Gastroesophageal sphincter (tissue), 4 donors: ENCODE data around the gene ABHD8. TPM values are rescaled to one million over a fixed set of nuclear protein-coding genes. Genes with fewer than 3 reads are reported as not detected.
A peak's percentile ranks its signal among the peaks of the same experiment; 100 is the strongest.

Experiments
- ATAC-seq: fragments of 150-250 bp; one replicate; pipeline ENCODE4 v1.9.1; 2016; ENCODE audit warnings: mild to moderate bottlenecking, moderate library complexity
- H3K27ac ChIP-seq, 4 donors: fragments of 200-600 bp; sonication (generic) in 3 of 4; 1 replicate in 3 of 4; 2 replicates in 1 of 4; pipeline ENCODE4 v1.5.1; 2016 to 2019
- H3K27me3 ChIP-seq: fragments of 200-600 bp; sonication (generic); one replicate; pipeline ENCODE4 v1.5.1; 2019
- H3K36me3 ChIP-seq, 2 donors: fragments of 200-600 bp; sonication (generic); one replicate each; pipeline ENCODE4 v1.5.1; 2019; ENCODE audit warnings: control low read depth in 1 of 2
- H3K4me1 ChIP-seq, 3 donors: fragments of 200-600 bp; sonication (generic); 1 replicate in 2 of 3; 2 replicates in 1 of 3; pipeline ENCODE4 v1.5.1; 2016 to 2019; ENCODE audit warnings: control low read depth in 2 of 3
- H3K4me3 ChIP-seq, 2 donors: fragments of 200-600 bp; sonication (generic); one replicate each; pipeline ENCODE4 v1.5.1; 2019; ENCODE audit warnings: mild to moderate bottlenecking in 1 of 2, moderate library complexity in 1 of 2
- H3K9me3 ChIP-seq, 3 donors: fragments of 200-600 bp; sonication (generic); one replicate each; pipeline ENCODE4 v1.5.1; 2017 to 2019; ENCODE audit warnings: control low read depth in 2 of 3
- CTCF ChIP-seq, 4 experiments: fragments of 200-600 bp in 2 of 4; fragments of 450-650 bp in 2 of 4; sonication (generic) in 1 of 4; IDR thresholded peaks; one replicate each; pipeline ENCODE4 v1.5.1; 2017 to 2019; ENCODE audit warnings: antibody characterized with exemption in 4 of 4, mild to moderate bottlenecking in 2 of 4, moderate library complexity in 2 of 4
- EP300 ChIP-seq: sonication (generic); formaldehyde crosslinking; IDR thresholded peaks from one replicate; pipeline ENCODE4 v1.6.1; 2017; ENCODE audit warnings: antibody characterized with exemption, mild to moderate bottlenecking
- POLR2A ChIP-seq, 2 donors: fragments of 450-650 bp; IDR thresholded peaks; one replicate each; pipeline ENCODE4 v1.6.1; 2017; ENCODE audit warnings: antibody characterized with exemption in 2 of 2, mild to moderate bottlenecking in 2 of 2, moderate library complexity in 1 of 2
- POLR2AphosphoS5 ChIP-seq: sonication (generic); formaldehyde crosslinking; IDR thresholded peaks from one replicate; pipeline ENCODE4 v1.6.1; 2017; ENCODE audit warnings: antibody characterized with exemption
- WGBS, 2 donors: methylation state at CpG; one replicate each; pipeline ENCODE4 v1.1.5; 2018; ENCODE audit warnings: low coverage in 1 of 2; 5-methylcytosine and 5-hydroxymethylcytosine counted together
- total RNA-seq, 4 donors: library from RNA; depleted of rRNA; stranded (reverse); fragments of >200 nt; gene quantifications; one replicate each; pipeline ENCODE4 v1.1.0, GENCODE V29; 2016

Gene ABHD8
- total RNA-seq, 4 donors from 2014 or later: 13.2 to 34.4 (median 24.3) TPM

DNA sequence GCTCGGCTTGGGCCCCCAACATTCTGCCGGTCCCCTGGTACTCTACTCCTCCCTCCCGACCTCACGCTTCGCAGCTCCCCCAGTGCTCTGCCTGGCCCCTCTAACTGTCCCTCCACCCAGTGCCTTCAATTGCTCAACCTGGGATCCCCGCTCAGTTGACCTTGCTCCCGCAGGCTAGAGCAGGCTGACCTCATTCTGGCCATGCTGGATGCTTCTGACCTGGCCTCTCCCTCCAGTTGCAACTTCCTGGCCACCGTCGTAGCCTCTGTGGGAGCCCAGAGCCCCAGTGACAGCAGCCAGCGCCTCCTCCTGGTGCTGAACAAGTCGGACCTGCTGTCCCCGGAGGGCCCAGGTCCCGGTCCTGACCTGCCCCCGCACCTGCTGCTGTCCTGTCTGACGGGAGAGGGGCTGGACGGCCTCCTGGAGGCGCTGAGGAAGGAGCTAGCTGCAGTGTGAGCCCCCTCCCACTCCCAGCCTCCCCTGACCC, 37.7 kb upstream of the ABHD8 start:
- TF ChIP-seq POLR2AphosphoS5 (no peak), EP300 (no peak), POLR2A (IDR thresholded peaks at IDR 0.05) (no peak), CTCF (IDR thresholded peaks at IDR 0.05) (no peak)
- Histone ChIP-seq H3K9me3 (no peaks in the 10 kb centered on the region), H3K4me1 (peaks cover 0 to 24% (median 10%) of the 10 kb centered on the region in 3 donors), H3K4me3 (no peak overlapping the region), H3K27ac (no peak overlapping the region), H3K27me3 (no peaks in the 10 kb centered on the region), H3K36me3 (peaks cover 0 to 34% of the 10 kb centered on the region in 2 donors)
- ATAC-seq: no peak
- 49 to 86% methylated on average over 7 to 10 of the region's 17 CpGs for WGBS, 2 donors

DNA sequence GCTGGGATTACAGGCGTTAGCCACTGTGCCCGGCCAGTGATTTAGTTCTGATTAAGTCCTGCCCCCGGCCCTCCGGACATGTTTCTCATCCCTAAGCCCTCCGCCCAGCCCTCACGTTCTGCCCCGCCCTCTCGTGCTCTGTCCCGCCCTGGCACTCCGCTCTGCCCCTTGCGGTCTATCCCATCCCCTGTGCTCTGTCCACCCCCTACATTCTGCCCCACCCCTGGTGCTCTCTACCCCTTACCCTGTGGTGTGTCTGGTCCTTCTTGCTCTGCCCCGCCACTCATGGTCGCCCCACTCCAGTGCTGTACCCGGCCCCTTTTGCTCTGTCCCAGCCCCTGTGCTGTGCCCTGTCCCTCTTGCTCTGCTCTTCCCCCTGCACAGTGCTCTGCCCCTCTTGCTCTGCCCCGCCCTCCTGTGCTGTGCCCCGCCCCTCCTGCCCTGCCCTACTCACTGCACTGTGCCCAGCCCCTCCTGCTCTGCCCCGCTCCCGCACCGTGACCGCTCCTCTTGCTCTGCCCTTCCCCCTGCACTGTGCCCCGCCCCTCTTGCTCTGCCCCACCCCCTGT, 37.2 kb upstream of the ABHD8 start:
- no peak for ATAC-seq
- 62 to 66% methylated on average over 10 to 20 of the region's 21 CpGs for WGBS, 2 donors
- Histone ChIP-seq H3K4me3 (no peak overlapping the region), H3K4me1 (peaks cover 0 to 27% (median 11%) of the 10 kb centered on the region in 3 donors), H3K36me3 (peaks cover 0 to 34% of the 10 kb centered on the region in 2 donors), H3K9me3 (no peaks in the 10 kb centered on the region), H3K27me3 (no peaks in the 10 kb centered on the region), H3K27ac (no peak overlapping the region)
- TF ChIP-seq EP300 (no peak), POLR2A (IDR thresholded peaks at IDR 0.05) (no peak), POLR2AphosphoS5 (no peak), CTCF (IDR thresholded peaks at IDR 0.05) (no peak)

DNA sequence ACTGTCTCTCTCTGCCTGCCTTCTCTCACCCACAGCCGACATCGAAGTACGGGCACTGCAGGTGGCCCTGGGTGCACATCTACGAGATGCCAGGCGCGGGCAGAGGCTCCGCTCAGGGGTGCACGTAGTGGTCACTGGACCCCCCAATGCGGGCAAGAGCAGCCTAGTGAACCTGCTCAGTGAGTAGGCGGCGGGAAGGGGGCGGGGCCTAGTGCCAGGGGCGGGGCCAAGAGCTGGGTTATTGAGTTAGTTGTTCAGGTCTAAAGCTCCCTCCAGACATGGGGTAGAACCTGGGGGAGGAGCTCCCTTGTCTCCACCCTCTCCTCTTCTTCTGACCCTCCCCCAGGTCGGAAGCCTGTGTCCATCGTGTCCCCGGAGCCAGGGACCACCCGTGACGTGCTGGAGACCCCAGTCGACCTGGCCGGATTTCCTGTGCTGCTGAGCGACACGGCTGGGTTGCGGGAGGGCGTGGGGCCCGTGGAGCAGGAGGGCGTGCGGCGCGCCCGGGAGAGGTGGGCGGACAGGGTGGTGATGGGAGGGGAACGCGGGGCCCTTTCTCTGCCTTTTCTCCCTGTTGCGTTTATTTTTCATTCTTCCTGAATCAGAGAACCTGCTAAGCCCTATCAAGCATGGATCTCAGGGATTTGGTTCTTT, 36.0 kb upstream of the ABHD8 start:
- no peak for TF ChIP-seq CTCF (IDR thresholded peaks at IDR 0.05)
- no peak for TF ChIP-seq EP300
- no peak for TF ChIP-seq POLR2A (IDR thresholded peaks at IDR 0.05)
- TF ChIP-seq POLR2AphosphoS5: no peak
- Histone ChIP-seq H3K9me3 (no peaks in the 10 kb centered on the region), H3K27me3 (no peaks in the 10 kb centered on the region), H3K4me1 (peaks cover 0 to 36% (median 17%) of the 10 kb centered on the region in 3 donors), H3K4me3 (no peak overlapping the region), H3K27ac (no peak overlapping the region), H3K36me3 (peaks cover 0 to 34% of the 10 kb centered on the region in 2 donors)
- WGBS, 2 donors: 98% methylated on average over 12 of the region's 34 CpGs; no CpG with 5 or more reads in 1 of the 2 donors
- ATAC-seq: no peak

GRCh38 chr19:17338433-17339078, 35.3 kb upstream of the ABHD8 start:
- ATAC-seq: no peak
- Histone ChIP-seq H3K36me3 (peaks cover 0 to 34% of the 10 kb centered on the region in 2 donors), H3K27ac (no peak overlapping the region), H3K27me3 (no peaks in the 10 kb centered on the region), H3K9me3 (no peaks in the 10 kb centered on the region), H3K4me1 (peaks cover 0 to 42% (median 24%) of the 10 kb centered on the region in 3 donors), H3K4me3 (peak overlapping the region in 1 of 2 donors; percentile 83)
- TF ChIP-seq CTCF (IDR thresholded peaks at IDR 0.05): no peak
- no peak for TF ChIP-seq POLR2A (IDR thresholded peaks at IDR 0.05)
- no peak for TF ChIP-seq POLR2AphosphoS5
- no peak for TF ChIP-seq EP300
- WGBS, 2 donors: 89 to 100% methylated on average over 1 to 8 of the region's 30 CpGs
